ENCODE results near the gene RDH5.
A peak's percentile ranks its signal among the peaks of the same experiment; 100 is the strongest.

The RDH5 gene

DNA sequence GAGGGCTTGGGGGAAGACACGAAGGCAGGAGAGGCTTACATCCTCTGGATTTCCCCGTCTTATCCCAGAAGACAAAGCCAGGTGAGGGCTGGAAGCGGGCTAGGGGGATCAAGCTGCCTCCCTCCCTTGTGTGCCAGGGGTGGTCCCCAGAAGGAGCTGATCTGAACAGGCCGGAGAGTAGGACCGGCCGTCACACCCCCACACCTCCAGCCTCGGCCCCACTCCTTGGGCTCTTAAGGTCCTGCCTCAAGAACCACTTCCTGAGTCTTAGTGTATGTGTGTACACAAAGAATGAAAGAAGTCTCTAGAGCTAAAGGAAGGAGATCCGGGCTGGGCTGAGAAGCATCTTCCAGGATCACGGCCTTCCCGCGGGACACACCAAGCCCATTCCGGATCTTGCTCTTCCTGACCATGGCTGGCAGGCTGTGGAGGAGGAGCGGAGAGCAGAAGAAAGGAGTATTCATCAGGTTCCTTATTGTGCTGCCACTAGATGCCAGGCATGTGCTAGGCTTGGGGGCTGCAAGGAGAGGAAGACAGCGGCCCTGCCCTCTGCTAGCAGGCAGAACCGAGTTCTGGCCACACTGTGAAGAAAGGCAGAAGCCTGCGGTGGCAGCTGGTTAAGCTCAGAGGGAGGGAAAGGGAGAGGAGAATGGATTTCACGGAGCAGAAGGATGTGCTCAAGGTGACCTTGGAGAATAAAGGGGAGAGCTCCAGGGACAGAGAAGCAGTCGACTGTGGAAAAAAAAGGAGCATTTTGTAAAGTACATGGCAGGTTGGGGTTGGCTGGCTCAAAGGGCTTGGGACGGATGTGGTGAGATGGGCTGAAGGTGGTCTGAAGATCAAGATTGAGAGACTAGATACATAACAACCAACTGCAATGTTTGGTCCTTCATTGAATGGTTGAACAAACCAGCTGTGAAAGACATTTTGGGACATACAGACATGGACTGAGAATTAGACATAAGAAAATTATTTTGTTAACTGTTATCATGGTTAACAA lies 9.9 kb downstream of the RDH5 start:
- DNase-seq: no peak

DNA sequence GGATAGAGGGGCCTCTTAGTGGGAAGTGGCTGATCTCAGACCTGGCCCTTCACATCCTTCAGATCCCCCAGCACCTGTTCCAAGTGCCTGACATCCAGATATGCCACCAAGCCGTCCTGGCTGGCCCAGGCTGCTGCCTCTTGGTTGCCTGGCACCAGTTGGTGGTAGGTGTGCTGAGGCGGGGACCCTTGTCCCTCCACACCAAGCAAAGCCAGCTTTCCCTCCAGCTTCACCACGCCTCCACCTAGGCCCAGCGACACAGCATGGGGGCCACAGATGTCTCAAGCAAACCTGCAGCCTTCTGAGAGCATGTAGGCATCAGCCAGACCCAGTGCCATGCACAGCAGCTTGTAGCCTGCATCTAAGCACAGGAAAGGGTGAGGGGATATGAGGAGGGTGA lies 12.1 kb downstream of the RDH5 start:
- DNase-seq: no peak

DNA sequence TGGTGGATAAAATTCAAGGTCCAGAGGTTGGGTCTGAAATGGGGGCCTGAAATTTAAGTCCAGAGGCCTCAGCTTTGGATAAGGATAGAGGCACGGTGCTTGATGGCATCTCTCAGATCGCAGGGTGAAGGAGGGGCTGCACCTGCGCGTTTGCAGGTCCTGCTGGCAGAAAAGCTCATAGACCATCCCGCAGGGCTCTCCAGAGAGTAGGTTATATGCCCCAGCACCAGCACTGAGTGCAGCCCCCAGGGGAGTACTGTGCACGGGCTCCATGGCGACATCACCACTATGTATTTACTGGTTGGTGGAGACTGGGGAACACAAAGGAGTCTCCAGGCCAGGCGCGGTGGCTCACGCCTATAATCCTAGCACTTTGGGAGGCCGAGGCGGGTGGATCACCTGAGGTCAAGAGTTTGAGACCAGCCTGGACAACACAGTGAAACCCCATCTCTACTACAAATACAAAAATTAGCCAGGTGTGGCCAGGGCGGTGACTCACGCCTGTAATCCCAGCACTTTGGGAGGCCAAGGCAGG lies 12.9 kb downstream of the RDH5 start:
- DNase-seq: no peak

DNA sequence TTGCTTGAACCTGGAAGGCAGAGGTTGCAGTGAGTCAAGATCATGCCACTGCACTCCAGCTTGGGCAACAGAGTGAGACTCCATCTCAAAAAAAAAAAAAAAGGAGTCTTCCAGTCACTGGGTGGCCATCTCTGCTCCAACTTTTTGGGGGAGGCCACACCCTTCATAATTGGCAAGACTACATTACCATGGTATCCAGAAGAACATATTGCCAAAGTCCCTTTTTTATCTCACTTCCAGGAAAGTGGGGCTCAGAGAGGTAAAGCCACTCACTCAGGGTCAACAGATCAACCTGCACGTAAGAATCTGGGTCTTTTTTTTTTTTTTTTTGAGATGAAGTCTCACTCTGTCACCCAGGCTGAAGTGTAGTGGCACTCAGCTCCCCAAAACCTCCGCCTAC lies 13.7 kb downstream of the RDH5 start:
- DNase-seq: no peak

DNA sequence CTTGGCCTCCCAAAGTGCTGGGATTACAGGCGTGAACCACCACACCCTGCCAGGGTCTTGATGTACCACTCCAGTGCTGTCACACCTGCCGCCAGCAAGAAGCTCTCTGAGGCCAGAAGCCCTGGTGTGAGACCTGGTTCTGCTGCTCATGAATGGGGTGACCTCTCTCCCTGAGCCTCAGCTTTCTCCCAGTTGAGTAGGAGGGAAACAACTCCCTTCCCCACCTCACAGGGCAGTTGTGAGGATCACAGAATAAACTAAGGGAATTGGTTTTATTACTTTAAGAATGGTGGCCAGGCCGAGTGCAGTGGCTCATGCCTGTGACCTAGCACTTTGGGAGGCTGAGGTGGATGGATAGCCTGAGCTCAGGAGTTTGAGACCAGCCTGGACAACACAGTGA lies 14.4 kb downstream of the RDH5 start:
- no peak for DNase-seq

DNA sequence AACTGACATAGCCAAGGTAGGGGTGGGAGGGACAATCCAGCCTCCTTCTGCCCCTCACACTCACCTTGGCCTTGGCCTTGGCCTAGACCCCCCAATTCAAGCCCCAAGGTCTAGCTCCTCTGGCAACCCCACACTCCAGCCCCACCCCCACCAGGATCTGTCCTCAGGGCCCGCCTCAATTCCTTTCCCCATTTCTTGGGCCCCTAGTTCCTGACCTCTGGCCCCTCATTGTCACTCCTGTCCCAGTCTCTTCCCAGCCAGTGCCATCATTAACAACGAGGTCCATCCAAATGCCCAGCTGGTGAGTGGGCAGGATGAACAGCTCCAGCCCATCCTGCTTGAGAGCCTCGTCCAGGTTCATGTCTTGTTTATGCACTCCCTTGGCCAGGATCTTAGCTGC lies 15.9 kb downstream of the RDH5 start:
- DNase-seq: no peak

DNA sequence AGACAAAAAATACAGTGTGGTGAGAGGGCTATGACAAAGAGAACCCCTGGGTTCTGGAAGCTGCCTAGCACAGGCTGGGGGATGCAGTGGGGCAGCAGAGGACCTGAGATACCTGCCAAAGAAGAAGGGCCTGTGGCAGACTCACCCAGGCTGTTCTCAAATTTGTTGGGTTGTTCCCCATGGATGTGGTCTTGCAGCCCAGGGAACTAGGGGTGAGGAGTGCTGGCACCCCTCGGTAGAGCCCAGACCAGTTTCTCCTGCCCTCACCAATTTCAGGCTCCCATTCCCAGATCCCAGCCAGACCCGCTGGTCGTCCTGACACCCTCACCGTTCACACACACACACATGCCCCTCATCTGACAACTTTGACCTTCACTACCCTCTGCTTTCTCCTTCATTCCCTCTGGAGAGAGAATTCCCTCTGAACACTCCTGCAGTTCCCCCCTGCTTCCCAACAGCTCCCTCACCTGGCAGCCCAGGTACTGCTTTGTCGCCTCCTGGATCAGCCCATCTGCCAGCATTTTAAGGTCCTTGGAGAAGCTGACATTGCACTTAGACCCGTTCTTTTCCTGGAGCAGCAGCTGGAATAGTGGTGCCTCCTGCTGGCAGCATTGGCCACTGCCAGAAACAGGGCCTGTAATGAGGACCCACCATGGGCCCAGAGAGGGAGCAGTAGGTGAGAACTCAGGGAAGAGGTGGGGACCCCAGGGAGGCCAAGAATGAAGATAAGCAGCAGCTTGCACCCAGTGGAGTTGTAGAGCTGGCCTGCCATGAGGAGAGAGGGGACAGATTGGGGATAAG lies 16.8 kb downstream of the RDH5 start:
- DNase-seq: peak; percentile 80

DNA sequence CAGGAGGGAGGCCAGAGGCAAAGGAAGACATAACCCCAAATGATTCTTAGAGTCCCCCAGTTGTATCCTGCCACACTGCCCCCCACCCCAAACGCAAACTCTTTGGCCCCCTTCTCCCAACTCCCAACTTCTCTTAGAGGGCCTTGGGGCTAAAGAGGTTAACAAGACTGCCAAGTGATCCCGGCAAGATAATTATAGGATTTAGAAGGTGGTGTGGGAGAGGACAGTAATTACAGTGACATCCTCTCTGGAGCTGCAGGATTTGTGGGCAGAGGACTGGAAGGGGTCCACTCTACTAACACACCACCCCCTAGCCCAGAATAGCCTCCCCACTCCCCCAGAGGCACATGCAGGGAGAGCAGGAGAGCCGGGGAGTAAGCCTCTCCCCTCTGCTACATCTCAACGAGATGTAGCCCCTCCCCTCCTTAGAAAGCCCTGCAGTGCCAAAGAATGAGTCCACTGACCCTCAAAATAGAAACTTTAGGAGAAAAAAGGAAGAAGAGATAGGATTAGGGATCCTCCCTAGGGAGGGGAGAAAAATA lies 17.5 kb downstream of the RDH5 start:
- DNase-seq: no peak

DNA sequence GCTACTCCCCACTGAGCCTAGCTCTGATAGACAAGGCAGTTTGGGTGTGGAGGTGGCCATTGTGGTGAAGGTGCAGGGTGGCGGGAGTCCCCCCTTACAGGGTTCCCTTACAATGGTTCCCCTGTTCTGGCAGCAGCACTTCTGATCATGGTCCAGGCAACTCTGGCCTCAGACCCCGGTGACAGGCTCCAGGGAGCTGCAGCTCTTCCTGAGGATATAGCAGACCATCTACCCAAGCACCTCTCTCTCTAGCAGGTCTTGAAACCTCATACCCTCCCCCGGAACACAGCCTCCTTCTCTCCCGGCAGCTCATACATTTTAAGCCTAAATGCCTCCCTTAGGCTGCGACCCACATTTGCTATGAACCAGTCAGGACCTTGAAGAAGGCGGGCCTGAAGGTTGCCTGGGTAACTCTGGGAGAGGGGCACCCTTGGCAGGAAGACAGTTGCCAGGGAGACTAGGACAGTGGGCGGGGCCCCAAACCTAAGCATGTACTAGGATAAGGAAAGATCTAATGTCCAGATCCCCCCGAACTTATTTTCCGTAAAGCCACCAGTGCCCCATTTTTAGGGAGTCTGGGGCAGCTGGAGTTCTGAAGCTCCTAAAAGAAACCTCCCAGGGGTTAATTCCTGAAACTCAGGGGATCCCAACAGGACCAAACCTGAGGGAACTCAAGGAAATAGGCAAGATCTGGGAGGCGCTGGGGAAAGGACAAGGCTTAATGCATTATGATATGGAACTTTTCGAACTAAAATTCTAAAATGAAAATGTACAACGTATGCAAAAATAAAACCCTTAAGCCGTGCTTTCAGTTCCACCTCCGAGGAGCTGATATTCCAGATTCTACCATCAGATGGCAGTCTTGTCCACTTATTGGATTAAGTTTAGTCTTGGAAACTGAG lies 18.2 kb downstream of the RDH5 start:
- DNase-seq: peak; percentile 75

DNA sequence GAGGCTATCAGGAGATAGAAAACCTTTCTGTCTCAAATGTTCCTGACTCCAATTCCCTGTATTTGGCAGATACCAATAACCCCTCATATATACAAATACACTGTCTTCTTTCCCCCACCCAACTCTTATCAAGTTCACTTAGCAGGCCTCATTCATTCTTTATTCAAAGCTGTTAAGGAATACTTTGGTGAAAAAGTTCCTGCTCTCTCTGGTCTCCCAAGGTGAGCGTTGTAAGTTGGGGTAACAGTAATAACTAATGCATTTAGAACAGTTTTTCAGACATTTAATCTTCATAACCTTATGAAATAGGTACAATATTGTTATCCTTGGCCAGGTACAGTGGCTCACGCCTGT lies 18.8 kb downstream of the RDH5 start:
- no peak for DNase-seq

DNA sequence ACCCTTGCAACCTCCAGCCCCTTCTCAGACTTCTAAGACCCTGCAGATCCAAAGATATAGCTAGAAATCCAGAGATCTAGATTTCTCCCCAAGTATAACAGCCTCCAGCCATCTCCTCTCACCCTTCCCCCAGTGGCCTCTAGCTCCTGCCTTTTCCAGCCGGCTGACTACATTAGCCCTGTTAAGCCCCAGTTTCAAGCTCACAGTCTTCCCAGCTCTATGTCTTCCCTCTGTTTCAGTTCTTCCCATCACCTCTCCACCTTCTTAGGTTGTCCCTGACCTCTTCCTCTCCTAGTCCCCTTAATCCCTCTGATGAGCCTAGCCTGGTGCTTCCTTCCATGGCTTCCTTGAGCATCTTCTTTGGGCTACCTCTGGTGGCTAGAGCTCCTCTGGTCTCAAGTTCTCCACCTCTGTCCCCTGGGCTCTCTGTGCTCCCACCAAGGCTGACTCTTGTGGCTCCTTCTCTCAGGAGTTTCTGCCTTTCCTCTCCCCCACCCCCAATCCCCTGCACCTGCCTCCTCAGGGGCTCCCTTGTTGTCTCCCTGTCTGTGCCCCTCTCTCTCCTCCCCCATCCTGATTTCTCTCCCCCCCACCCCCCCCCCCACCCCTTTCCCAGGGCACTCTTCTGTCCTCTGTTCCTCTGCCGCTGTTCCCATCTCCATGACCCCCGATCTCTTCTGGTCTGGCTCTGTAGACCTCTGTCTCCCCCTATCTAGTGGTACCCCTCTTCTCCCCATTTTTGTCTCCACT lies 21.9 kb downstream of the RDH5 start:
- no peak for DNase-seq

DNA sequence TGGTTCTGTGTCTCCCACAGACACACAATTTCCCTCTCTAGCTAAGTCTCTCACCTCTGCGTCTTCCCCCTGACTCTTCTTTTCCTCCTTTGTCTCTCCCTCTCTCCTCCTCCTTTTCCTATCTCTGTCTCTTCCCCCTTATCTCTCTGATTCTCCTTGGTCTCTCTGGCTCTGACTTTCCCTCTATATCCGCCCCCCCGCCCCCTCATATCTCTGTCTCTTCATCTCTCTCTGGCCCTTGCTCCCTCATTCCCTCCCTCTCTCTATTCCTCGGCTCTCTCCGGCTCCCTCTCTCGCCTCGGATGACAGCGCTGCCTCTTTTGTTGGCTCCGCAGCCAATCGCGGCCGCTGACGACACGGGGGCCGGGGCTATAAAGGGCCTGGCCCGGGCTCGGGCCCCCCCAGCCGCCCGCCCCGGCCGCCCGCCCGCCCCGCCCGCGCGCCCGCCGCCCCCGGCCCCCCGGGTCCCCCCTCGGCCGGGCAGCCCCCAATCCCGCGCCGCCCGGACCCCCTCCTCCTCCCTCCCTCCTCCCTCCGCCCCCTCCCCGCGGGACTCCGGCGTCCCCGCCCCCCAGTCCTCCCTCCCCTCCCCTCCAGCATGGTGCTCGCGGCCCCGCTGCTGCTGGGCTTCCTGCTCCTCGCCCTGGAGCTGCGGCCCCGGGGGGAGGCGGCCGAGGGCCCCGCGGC lies 22.7 kb downstream of the RDH5 start, which contains the start of gene GDF11:
TSS of gene GDF11 (plus strand) at position 404 of the 687 bp plus-strand sequence. CDS start at position 599, 195 bp downstream.
- DNase-seq: peak; percentile 68

DNA sequence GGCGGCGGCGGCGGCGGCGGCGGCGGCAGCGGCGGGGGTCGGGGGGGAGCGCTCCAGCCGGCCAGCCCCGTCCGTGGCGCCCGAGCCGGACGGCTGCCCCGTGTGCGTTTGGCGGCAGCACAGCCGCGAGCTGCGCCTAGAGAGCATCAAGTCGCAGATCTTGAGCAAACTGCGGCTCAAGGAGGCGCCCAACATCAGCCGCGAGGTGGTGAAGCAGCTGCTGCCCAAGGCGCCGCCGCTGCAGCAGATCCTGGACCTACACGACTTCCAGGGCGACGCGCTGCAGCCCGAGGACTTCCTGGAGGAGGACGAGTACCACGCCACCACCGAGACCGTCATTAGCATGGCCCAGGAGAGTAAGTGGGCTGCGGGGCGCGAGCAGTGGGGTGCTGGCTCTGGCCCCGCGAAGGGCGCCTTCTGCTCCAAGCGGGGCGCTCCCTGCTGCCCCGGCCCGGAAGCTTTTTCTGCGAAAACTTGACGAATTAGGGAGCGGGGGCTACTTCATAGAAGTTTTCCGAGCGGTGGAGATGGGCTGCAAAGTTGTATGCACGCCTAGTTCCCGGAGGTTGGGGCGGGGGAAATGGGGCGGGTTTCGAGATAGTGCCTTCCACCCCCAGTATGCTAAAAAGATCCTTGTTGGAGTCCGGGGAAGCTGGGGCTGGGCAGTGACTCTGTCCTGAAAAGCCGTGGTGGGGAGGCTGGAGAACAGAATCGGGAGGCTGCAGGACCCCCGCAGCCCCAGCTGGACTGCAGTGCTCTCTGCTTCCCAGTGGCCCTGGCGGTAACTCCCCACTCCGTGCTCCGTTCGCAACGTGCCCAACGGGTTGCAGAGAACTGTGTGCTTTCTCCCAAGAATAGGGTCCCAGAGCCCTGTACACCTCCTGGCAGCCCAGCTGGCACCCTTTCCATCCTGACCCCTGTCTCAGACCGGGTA lies 23.5 kb downstream of the RDH5 start:
- DNase-seq: no peak

DNA sequence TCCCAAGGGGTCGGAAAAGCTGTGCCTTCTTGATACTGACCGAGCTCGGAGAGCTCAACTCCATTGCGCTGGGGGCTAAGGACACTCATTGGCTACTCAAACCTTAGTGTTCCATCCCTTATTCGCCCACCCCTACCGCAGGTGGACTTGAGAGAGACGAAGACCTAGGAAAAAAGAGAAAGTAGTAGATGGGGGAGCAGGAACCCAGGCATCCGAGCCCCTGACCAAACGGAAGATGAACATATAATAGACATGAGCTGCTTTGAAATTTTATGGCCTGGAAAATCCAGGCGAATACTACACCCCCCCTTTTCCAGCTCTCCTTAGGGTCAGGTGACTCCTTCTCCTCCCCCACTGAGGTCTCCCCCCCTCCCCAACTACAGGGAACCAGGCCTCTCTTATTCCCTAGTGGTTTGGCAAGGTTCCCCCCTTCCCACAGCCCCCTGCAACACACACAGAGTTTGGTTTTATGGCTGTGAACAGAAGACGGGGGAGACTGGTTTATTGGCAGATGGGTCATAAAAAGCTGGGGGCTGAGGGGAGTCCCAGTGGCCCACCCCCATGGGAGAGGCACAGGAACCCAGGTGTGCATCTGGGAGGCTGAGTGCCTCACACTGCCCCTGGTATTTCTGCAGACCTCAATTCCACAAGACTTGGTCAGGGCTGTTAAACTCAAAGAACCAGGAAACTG lies 24.3 kb downstream of the RDH5 start:
- no peak for DNase-seq

DNA sequence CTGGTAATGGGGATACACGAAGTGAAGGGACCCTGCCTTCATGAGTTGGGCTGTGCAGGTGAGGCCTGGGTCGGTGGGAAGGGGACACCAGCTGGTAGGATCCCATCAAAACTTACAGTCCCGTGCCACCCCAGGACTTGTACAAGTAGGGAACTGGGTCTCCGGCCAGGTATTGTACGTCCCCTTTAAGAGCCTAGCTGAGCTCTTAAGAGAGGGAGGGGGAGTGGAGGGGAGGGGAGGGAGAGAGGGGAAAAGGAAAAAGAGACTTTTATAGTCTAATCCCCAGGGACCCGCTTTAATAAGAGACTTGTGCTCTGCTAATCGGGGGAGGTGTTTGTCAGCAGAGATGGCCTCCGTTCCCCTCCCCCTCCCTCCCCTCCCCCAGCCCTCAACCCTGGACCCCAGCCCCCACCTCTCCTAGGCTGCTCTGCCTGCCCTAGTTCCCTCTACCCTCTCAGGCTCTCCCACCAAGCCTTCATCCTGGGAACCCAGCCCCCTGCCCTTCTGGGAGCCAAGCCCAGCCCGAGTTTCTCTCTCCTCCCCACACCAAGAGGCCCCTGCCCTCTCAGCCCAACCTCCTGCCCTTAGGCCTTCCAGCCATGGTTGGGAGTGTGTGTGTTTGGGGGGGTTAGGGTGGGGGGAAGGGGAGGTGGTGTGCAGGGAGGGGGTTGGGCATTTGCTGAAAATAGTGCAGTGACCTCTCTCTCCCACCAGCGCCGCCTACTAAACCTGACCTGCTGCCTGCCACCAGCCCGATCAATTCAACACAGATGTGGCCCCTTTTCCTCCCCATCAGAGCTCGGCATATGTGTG lies 25.4 kb downstream of the RDH5 start:
- no peak for DNase-seq

DNA sequence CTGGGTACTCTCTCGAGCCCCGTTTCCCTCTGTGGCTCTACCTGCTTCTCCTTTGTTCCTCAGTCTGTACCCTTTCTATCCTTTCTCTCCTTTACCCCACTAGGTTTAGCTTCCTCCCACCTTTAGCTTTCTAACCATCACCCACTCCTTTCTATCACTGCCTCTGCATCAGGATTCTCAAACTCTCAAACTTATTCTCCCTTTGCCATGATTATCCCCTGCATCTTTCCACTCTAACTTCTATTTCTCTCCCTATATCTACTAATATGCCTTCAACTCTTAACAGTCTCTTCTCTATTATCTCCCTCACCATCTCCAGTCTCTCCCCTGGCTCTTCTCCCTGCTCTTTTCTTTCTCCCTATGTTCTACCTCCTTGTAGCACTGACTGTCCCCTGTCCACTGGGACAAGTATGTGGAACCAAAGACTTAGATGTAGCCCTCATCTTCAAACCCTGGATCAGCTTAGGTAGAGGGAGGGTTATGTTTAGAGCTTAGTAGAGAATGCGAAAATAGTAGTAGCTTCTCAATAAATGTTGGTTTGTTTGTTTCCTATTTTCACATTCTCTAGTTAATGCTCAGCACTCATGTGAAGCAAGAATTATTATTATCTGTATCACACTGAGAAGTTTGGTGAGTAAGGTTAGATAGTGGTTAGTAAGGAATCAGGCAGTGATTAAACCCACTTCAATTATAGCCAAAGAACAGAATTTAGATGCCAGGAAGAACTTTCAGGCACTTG lies 26.1 kb downstream of the RDH5 start:
- no peak for DNase-seq

DNA sequence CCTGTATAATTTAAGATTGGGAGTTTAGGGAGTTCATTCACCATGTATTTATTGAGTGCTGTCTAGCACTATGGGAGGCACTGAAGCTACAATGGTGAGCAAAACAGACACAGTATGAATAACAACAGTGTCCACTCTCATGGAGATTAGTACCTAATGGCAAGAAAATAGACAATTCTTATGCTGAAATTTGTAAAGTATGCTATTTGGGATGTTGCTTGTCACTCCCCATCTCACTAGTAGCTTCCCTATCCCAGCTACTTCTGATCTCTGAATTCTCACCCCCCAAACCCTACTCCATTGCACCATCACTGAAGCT lies 26.7 kb downstream of the RDH5 start:
- no peak for DNase-seq
